SK-N-SH treated with all-trans-retinoic acid at 6 μM for 48 hours (cell line): ENCODE data around the gene BNC2.

Source experiments
- ATAC-seq: fragments of 200-7000 bp; cut with Tn5 transposase; 3 replicates; pipeline ENCODE4 v1.9.1; 2020; ENCODE audit warnings: mild to moderate bottlenecking, moderate library complexity
- ARNTL ChIP-seq: fragments of 450-650 bp; formaldehyde crosslinking; IDR thresholded peaks from 2 replicates; pipeline ENCODE4 v1.5.0; 2020; ENCODE audit warnings: low read depth, mild to moderate bottlenecking, moderate library complexity, borderline replicate concordance
- BACH2 ChIP-seq: fragments of 250-450 bp; sonication (Bioruptor Pico); IDR thresholded peaks from 2 replicates; pipeline ENCODE4 v1.9.0; 2021; ENCODE audit warnings: mild to moderate bottlenecking, borderline replicate concordance
- CSRNP3 ChIP-seq: fragments of 250-450 bp; sonication (Bioruptor Pico); IDR thresholded peaks from 2 replicates; pipeline ENCODE4 v1.5.1; 2021; ENCODE audit warnings: mild to moderate bottlenecking, moderate library complexity
- GLIS3 ChIP-seq: fragments of 250-450 bp; sonication (Bioruptor Pico); IDR thresholded peaks from 2 replicates; pipeline ENCODE4 v1.5.0; 2020; ENCODE audit warnings: mild to moderate bottlenecking, moderate library complexity
- ISL1 ChIP-seq: fragments of 250-450 bp; sonication (Bioruptor Pico); IDR thresholded peaks from 2 replicates; pipeline ENCODE4 v2.1.2; 2022; ENCODE audit warnings: mild to moderate bottlenecking, moderate library complexity
- OSR1 ChIP-seq: fragments of 250-450 bp; sonication (Bioruptor Pico); IDR thresholded peaks from 2 replicates; pipeline ENCODE4 v1.8.0; 2022; ENCODE audit warnings: moderate library complexity, mild to moderate bottlenecking, inconsistent platforms
- POU6F1 ChIP-seq: fragments of 250-450 bp; sonication (Bioruptor Pico); IDR thresholded peaks from 2 replicates; pipeline ENCODE4 v1.8.0; 2021; ENCODE audit warnings: low read depth, mild to moderate bottlenecking, moderate library complexity, borderline replicate concordance
- PPARA ChIP-seq: fragments of 250-450 bp; sonication (Bioruptor Pico); IDR thresholded peaks from 2 replicates; pipeline ENCODE4 v1.5.0; 2020; ENCODE audit warnings: mild to moderate bottlenecking, borderline replicate concordance
- RARB ChIP-seq: fragments of 250-450 bp; sonication (Bioruptor Pico); IDR thresholded peaks from 2 replicates; pipeline ENCODE4 v1.8.0; 2021; ENCODE audit warnings: mild to moderate bottlenecking, moderate library complexity
- TCF4 ChIP-seq: fragments of 250-450 bp; sonication (Bioruptor Pico); IDR thresholded peaks from 2 replicates; pipeline ENCODE4 v1.8.0; 2021; ENCODE audit warnings: mild to moderate bottlenecking, moderate library complexity, borderline replicate concordance
- ZFP30 ChIP-seq: fragments of 450-650 bp; formaldehyde crosslinking; IDR thresholded peaks from 2 replicates; pipeline ENCODE4 v1.5.0; 2022; ENCODE audit warnings: mild to moderate bottlenecking, moderate library complexity
- TF ChIP-seq, protein P1 (sequence below): fragments of 250-450 bp; sonication (Bioruptor Pico); IDR thresholded peaks from 2 replicates; pipeline ENCODE4 v1.5.0; 2020; ENCODE audit warnings: mild to moderate bottlenecking, moderate library complexity
- TF ChIP-seq, protein P2 (sequence below): fragments of 250-450 bp; sonication (Bioruptor Pico); IDR thresholded peaks from 2 replicates; pipeline ENCODE4 v1.8.0; 2020; ENCODE audit warnings: mild to moderate bottlenecking, moderate library complexity, borderline replicate concordance
- TF ChIP-seq, protein P3 (sequence below): fragments of 250-450 bp; sonication (Bioruptor Pico); IDR thresholded peaks from 2 replicates; pipeline ENCODE4 v1.5.1; 2020; ENCODE audit warnings: low read depth, mild to moderate bottlenecking, moderate library complexity

BNC2 gene

GRCh38 chr9:16594787-16595186, 275.7 kb downstream of the BNC2 start:
- TF ChIP-seq, protein P1, sequence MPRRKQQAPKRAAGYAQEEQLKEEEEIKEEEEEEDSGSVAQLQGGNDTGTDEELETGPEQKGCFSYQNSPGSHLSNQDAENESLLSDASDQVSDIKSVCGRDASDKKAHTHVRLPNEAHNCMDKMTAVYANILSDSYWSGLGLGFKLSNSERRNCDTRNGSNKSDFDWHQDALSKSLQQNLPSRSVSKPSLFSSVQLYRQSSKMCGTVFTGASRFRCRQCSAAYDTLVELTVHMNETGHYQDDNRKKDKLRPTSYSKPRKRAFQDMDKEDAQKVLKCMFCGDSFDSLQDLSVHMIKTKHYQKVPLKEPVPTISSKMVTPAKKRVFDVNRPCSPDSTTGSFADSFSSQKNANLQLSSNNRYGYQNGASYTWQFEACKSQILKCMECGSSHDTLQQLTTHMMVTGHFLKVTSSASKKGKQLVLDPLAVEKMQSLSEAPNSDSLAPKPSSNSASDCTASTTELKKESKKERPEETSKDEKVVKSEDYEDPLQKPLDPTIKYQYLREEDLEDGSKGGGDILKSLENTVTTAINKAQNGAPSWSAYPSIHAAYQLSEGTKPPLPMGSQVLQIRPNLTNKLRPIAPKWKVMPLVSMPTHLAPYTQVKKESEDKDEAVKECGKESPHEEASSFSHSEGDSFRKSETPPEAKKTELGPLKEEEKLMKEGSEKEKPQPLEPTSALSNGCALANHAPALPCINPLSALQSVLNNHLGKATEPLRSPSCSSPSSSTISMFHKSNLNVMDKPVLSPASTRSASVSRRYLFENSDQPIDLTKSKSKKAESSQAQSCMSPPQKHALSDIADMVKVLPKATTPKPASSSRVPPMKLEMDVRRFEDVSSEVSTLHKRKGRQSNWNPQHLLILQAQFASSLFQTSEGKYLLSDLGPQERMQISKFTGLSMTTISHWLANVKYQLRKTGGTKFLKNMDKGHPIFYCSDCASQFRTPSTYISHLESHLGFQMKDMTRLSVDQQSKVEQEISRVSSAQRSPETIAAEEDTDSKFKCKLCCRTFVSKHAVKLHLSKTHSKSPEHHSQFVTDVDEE (CRISPR knock-in tag): no peak
- TF ChIP-seq GLIS3 (CRISPR knock-in tag) (no peak), BACH2 (CRISPR knock-in tag) (no peak), CSRNP3 (no peak), RARB (no peak)
- TF ChIP-seq, protein P2, sequence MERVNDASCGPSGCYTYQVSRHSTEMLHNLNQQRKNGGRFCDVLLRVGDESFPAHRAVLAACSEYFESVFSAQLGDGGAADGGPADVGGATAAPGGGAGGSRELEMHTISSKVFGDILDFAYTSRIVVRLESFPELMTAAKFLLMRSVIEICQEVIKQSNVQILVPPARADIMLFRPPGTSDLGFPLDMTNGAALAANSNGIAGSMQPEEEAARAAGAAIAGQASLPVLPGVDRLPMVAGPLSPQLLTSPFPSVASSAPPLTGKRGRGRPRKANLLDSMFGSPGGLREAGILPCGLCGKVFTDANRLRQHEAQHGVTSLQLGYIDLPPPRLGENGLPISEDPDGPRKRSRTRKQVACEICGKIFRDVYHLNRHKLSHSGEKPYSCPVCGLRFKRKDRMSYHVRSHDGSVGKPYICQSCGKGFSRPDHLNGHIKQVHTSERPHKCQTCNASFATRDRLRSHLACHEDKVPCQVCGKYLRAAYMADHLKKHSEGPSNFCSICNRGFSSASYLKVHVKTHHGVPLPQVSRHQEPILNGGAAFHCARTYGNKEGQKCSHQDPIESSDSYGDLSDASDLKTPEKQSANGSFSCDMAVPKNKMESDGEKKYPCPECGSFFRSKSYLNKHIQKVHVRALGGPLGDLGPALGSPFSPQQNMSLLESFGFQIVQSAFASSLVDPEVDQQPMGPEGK: no peak
- ATAC-seq: no peak

GRCh38 chr9:16593746-16594145, 276.7 kb downstream of the BNC2 start:
- no peak for ATAC-seq
- no peak for TF ChIP-seq CSRNP3
- TF ChIP-seq ZFP30 (CRISPR knock-in tag): no peak
- no peak for TF ChIP-seq ARNTL (CRISPR knock-in tag)
- TF ChIP-seq RARB: no peak

DNA sequence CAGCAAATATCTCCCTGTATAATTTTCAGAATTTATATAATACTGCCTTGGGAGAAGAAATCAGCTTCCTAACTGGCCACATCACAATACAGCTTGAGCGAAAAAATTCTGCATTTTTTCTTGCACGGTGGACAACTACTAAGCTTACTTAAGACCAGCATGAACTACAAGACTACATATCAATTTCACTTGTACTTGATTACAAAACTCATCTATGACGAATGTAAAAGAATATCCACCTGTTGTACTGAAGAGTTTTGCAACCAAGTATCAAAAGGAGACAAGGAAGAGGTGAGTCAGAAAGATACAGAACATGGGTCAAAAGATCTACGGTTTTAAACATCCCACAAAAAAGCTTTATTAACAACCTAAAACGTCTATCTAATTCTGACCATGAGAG, 279.4 kb downstream of the BNC2 start:
- ATAC-seq: no peak
- TF ChIP-seq, protein P3, sequence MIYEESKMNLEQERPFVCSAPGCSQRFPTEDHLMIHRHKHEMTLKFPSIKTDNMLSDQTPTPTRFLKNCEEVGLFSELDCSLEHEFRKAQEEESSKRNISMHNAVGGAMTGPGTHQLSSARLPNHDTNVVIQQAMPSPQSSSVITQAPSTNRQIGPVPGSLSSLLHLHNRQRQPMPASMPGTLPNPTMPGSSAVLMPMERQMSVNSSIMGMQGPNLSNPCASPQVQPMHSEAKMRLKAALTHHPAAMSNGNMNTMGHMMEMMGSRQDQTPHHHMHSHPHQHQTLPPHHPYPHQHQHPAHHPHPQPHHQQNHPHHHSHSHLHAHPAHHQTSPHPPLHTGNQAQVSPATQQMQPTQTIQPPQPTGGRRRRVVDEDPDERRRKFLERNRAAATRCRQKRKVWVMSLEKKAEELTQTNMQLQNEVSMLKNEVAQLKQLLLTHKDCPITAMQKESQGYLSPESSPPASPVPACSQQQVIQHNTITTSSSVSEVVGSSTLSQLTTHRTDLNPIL (CRISPR knock-in tag): no peak
- TF ChIP-seq, protein P2: no peak
- TF ChIP-seq POU6F1 (CRISPR knock-in tag): no peak
- TF ChIP-seq OSR1: no peak
- TF ChIP-seq PPARA (CRISPR knock-in tag): no peak
- no peak for TF ChIP-seq TCF4 (CRISPR knock-in tag)
- TF ChIP-seq GLIS3 (CRISPR knock-in tag): no peak

DNA sequence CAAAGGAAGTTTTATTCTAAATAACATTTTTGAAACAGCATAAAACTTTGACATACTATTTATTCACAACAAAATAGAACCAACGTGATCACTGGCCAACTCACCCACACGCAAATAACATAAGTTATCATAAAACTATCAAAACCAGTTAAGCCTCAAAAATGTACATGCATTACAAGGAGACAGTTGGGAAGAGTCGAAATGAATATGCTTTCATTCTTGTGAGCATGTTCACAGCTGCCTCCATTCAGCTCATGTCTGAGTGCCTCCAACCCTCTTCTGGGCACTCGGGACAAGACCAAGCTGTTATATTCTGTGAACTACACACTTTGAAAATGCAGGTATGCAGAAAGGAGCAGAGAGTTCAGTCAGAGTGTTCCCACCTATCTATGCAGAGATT, 284.9 kb downstream of the BNC2 start:
- TF ChIP-seq RARB (no peak), TCF4 (CRISPR knock-in tag) (no peak), CSRNP3 (no peak), ISL1 (CRISPR knock-in tag) (no peak)
- TF ChIP-seq, protein P1 (CRISPR knock-in tag): no peak
- ATAC-seq: no peak
